GM11168 (cell line): ENCODE data around the gene SCN2A.

Experiments
- in situ Hi-C: fragments of 300-500 bp; cut with MboI; formaldehyde crosslinking; loops from one replicate; pipeline ENCODE4 v1.12.0; 2022; ENCODE audit warnings: low sequenced_read_pairs; ENCODE audit not compliant: unreplicated experiment

Gene SCN2A

DNA sequence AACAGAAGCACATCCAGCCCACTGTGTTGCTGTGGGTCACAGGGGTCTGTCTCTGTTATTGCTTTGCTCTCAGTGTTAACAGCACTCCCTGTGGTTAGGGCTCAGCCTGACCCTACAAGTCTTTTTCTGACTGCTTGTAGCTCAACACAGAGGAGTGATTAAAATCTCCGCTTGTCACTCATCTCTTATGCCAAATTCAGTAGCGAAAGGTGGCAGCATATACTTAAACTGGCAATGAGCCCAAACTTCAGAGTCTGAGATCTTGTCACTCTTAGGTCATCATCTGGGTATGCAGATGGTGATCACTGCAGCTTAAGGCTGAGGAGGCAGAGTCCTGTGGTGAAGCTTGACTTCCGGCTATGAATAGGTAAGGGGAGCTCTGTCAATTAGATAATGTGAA, 167.0 kb downstream of the SCN2A start:
- in situ Hi-C loops: no loop called here

GRCh38 chr2:165407466-165407865, 168.3 kb downstream of the SCN2A start:
- in situ Hi-C loops: no loop called here

DNA sequence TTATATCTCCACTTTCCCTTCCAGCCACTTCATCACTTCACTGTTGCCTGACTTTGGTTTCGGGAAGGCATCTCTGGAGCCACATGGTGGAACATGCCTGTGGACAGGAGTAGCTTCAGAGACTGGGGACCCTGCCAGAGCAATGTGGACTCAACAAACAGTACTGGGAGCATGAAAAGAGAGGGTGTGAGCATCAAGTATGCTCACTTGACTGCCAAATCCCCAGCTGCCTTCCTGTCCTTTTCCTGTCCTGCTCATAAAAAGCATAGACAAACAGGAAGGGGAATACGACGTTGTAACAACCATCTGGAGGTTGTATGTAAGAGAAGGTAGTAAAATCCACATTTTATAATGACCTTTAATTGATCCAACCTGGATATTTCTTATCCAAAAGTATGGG, 169.0 kb downstream of the SCN2A start:
- in situ Hi-C loops: no loop called here

DNA sequence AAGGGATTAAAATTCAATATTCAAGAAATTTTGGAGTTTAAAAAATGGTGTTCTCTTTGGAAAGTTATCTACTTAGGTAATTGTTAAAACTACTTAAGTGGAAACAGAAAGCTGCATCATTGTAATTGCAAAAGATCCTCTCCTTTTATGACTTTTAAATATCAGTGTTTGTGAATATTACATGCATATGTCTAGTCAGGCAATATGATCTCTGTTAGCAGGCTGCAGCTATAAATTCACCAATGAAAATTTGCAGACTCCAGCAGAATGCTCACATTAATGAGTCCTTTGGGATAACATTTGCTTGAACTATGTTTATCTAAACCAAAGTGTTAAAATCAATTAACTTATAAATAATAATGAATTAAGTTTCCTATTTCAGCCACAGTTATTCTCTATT, 171.1 kb downstream of the SCN2A start:
- in situ Hi-C loops: loop anchor here (10.0 kb wide), 1 partner anchor 465 kb away; no protein-coding TSS in a partner anchor

GRCh38 chr2:165414187-165414586, 175.0 kb downstream of the SCN2A start:
- in situ Hi-C loops: loop anchor here (10.0 kb wide), 1 partner anchor 461 kb away; no protein-coding TSS in a partner anchor

DNA sequence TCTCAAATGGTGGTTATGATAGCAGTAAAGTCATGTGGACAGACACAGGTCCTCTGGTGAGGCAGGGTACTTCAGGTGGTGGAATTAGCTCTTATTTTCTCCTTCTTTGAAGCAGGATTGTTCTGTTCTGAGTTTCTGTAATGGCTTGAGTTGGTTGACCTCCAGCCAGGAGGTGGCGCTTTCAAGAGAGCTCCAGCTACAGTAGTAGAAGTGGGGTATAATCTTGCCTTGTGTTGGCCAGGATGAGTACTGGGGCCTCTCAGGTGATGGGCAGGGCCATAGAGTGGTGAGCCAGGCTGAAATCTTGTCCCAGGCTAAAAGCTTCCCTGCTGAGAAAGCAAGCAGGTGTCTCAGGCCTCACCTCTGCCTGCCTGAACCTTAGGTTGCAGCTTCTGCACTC, 177.8 kb downstream of the SCN2A start:
- in situ Hi-C loops: loop anchor here (10.0 kb wide), 1 partner anchor 458 kb away; no protein-coding TSS in a partner anchor

- in situ Hi-C loops: no loop called here
Measured at GRCh38 chr2:165420231-165420630, 181.0 kb downstream of the SCN2A start.

DNA sequence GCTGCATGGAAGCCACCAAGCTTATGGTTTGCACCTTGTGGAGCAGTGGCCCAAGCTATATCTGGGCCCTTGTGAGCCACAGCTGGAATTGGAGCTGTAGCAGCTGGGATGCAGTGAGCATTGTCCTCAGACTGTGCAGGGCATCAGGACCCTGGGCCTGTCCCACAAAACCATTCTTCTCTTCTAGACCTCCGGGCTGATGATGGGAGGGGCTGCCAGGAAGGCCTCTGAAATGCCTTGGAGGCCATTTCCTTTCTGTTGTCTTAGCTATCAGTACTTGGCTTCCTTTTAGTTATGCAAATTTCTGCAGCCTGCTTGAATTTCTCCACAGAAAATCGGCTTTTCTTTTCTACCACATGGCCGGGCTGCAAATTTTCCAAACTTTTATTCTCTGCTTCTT, 183.9 kb downstream of the SCN2A start:
- in situ Hi-C loops: no loop called here

- in situ Hi-C loops: no loop called here
Measured at GRCh38 chr2:165425556-165425955, 186.3 kb downstream of the SCN2A start.

DNA sequence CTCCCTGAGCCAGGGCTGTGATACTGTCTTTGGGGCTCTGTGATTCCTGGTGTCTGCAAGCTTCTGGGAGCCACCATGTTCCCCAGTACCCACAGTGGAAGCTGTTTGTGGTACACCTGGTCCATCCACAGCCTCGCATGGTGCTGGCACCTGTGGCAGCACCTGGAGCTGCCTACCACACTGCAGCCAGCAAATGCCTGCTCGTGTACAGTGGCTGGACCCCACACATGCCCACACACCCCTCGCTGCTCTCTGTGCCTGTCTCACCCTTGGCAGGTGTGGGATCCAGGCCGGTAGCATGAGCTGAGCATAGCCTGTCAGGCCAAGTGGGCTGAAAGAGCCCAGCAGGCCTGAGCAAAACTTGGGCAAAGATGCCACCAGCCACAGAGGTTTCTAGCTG, 188.5 kb downstream of the SCN2A start:
- in situ Hi-C loops: no loop called here

DNA sequence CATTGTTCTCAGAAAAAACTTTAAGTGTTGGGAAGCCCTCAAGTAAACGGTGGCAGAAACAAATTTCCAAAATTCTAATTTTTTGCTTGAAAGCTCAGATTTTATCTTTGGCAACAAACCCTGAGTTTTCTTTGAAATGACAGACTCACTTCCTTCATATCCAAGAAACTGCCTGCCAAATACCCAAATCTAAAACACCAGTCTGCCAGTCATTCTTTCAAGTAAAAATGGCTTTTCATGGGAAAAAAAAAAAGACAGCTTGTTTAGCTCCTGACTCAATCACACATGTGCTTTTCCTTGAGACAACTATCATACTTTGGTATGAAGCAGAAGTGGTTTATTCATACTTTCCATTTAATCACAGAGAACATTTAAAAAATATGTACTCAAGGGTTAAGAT, 189.7 kb downstream of the SCN2A start:
- in situ Hi-C loops: no loop called here

DNA sequence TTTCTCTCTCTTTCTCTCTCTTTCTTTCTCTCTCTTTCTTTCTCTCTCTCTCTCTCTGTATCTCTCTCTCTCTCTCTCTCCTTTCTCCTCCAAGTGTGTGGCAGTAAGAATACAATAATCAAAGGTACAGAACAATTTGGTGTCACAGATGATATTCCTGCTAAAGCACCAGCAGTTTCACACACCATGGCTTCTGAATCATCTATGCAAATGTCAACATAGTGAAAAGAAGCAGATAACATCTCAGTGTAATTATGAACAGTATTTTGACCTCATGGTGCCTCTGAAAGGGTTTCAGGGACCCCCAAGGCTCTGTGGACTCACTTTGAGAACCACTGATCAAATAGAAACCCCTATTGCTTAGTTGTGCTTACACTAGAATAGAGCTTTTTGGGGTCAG, 191.8 kb downstream of the SCN2A start:
- in situ Hi-C loops: no loop called here

DNA sequence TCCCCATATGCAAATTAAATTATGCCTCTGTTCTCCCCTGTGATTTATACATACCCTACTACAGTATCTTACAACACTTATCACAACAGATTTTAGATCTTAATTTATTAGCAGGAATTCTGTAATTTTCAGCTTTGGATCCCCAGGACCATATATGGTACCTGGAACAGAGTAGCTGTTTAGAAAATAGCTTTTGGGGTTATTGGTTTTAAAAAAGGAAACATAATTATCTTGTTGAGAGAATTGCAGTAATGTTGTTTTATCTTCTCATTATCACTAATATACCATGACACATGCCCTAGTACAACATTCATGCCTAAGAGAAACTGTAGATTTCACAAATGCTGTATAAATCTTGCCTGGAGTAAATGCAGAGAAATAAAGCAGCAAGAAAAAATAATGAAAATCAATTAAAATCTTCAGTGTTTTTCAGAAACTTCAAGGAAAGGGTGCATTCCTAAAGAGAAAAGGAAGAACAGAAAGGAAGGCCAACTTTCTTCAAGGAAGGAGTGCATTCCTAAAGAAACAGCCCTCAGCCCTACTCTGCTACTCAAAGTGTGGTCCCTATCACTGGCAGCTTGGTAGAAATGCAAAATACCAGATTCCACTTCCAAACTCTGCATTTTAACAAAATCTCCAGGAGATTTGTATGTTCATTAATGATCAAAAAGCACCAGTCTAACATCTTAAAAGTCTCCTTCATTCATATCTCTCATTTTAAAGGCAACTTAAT, 193.2 kb downstream of the SCN2A start:
- in situ Hi-C loops: no loop called here

DNA sequence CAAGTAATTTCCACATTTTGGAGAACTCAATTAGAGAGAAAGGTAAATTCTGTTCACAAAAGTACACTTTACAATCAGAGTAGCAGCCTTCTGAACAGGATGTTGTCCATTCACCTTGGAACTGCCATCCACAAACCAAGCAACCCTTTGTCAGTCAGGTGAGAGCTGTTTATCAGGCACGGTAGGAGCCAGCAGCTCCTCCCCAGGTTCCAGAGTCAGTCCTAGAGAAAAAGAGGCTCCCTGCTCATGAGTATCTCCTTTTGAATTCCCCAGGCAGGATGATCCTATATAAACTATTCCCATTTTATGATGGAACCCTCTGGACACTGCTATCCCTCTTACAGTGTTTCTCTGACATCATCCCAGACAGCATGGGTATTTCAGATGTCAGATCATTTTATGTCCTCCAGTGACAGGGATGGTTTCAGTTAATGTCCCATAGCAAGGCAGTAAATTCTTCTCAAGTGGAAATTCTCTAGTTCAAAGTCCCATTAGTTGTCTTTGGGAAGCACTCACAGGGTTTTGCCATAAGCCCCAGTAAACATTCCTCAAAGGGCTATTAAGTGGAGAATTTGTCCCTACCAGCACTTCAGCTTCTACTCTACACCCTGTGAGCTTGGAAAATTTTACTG, 195.8 kb downstream of the SCN2A start:
- in situ Hi-C loops: no loop called here

GRCh38 chr2:165435611-165436010, 196.4 kb downstream of the SCN2A start:
- in situ Hi-C loops: no loop called here

DNA sequence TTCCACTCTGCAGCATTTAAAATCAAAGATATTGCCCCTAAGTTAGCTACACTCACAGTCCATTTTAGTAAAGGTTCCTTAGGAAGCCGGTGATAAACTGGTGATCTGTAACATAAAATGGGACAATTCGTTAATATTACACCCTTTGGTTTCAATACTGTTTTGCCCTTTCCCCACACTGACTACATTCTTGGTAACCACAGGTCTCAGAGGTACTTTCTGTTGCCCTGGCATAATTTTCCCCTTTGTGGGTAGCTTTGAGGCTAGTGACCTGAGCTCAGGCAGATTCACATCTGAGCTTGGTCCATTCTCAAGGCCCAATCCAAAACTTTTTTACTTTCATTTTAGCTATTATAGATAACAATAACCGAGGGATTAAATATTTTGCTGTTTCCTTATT, 197.3 kb downstream of the SCN2A start:
- in situ Hi-C loops: no loop called here

- in situ Hi-C loops: no loop called here
Measured at GRCh38 chr2:165440367-165440766, 201.2 kb downstream of the SCN2A start.
